NCI-H1048 (cell line): ENCODE measurements around the gene TRMT1.
"Not testable (repeated sequence)": the region's sequence is repeated elsewhere in the genome, so short reads cannot be mapped to it uniquely, and the experiment has no call there.

Experiments used
- DNase-seq: peaks from one replicate; lab custom pipeline; 2025; lab: John Stamatoyannopoulos, UW

Gene TRMT1

DNA sequence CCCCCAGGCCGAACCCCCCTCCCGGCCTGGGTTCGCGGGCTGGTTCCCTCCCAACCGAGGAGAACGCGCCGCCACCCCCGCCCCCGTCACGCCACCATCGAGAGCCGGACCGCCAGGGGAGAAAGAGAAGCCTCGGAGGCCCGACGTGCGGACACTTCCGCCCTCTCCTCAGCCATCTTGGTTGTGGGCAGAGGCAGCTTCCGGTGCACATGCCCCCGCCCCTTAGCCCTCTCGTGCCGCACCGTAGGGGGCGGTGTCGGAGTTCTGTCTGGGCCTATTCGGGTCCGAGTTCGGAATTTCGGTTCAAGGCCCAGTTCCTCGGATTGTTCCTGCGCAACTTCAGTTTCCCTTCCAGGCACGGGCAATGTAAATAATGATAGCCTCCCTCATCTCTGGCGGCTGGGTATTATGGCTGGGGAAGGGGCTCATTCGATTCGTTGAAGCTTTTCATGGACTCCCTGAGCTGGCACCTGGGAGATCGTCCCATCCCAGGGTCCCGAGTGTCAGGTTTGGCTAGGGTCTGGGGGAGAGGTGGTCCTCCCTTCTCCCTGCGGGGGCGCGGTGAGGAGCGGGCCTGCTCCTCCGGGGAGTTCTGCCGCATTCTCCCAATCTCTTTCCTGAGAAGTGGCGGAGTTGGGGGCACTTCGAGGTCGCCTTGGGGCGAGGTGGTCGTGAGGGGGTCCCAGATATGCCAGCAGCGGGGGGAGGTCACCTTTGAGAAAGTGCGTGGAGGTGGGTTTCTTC is 33.8 kb upstream of the TRMT1 start, which contains the start of the genes IER2 and STX10:
IER2 (plus strand) TSS at position 225 of the 744 bp plus-strand sequence. CDS start 2,776 bp downstream, outside the sequence.
STX10 (minus strand) TSS at position 189 of the 744 bp plus-strand sequence. CDS start 202 bp downstream, outside the sequence.
- DNase-seq, result peak; percentile 82

DNA sequence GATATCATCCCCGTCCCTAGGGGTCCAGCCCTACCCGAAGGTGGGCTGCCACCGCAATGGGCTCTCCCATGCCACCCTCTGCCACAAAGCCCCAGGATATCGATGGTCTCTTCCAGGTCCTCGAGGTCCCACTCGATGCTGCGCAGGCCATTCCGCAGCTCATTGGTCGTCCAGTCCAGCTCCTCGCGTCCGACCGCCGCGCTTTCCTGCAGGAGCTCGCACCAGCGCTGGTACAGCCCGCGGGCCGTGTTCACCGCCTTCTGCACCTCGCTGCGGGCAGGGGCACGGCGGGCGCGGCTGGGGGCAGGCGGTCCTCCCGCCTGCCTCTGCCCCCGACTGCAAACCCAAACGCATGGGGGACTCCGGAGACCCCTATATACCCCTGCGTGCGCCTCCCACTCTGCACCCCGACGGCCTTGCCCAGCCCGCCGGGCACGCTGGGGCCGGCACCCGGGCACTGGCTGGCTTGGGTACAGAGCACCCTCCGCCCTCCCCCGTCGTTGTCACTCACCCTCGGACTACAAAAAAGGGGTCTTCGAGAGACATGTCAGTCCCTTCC is 33.2 kb upstream of the TRMT1 start:
- DNase-seq, result no peak

DNA sequence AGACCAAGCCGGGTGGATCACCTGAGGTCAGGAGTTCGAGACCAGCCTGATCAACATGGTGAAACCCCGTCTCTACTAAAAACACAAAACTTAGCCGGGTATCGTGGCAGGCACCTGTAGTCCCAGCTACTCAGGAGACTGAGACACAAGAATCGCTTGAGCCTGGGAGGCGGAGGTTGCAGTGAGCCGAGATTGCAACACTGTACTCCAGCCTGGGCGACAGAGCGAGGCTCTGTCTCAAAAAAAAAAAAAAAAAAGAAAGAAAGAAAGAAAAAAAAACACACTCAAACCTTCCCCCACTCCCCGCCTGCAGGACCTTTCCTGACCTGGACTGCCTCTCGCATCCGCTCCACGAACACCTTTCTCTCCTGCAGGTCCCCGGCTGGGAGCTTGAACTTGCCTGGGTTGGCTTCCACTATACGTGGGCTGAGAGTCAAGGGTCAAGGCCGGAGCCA is 32.7 kb upstream of the TRMT1 start:
- DNase-seq, result not testable (repeated sequence)

DNA sequence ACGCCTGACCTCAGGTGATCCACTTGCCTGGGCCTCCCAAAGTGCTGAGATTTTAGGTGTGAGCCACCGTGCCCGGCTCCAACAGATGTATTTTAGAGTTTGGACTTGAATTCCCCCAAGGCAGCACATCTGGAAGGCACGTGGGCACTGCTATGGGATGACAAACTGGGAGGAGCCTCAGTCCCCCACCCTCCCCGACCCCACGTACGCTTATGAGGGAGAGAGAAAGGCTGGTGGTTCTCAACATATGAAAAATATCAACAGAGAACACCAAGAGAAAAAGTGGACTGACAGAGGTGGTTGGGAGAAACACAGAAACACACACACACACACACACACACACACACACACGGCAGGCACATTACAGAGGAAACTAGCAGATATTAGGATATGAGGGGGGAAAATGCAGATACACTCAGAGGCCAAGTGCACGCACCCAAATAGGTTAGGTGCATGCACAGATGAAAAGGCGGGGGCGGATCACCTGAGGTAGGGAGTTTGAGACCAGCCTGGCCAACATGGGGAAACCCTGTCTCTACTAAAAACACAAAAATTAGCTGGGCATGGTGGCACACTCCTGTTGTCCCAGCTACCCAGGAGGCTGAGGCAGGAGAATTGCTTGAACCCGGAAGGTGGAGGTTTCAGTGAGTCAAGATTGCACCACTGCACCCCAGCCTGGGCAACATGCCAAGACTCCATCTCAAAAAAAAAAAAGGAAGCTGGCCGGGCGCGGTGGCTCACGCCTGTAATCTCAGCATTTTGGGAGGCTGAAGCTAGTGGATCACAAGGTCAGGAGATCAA is 30.4 kb upstream of the TRMT1 start:
- no peak for DNase-seq

DNA sequence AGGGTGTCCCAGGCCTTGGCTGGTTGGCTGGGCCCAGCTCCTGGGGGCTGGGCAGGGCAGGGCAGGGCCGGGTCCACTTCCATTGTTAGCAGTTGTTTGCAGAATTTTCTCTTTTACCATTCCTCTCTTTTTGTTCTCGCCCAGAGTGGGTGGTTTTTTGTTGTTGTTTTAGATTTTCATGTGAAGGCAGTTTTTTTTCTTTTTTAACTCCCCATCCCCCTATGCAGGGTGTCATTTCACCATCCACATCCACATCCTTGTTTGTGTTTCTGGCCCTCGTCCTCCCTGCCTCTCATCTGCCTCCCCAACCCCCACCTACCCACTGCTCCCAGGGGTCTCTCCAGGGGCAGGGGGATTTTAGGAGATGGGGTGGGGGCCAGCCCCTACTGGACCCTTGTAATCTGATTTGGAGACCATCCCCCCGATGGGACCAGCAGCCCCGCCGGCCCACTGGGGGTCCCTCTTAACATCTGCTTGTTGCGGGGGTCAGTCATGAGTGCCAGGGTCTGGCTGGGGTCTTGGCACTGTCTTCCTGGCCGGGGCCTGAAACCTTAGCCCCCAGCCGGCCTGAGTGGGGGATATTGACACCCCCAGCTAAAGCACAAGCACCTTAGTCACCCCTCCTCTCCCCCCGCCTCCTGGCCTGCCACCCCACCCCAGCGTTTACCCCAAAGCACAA is 23.2 kb upstream of the TRMT1 start:
- DNase-seq, result no peak

DNA sequence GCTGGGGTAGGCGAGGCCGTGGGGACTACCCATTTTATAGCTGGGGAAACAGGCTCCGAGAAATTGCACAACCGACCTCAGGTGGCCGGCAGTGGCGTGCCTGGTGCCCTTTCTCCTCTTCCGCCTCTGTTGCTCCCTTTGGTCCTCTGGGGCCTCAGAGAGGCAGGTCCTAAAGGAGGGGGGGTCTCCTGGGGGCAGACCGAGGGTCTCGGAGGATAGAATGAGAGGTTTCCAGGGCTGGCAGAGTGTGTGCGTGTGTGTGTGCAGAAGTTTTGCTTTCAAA is 22.3 kb upstream of the TRMT1 start:
- no peak for DNase-seq

DNA sequence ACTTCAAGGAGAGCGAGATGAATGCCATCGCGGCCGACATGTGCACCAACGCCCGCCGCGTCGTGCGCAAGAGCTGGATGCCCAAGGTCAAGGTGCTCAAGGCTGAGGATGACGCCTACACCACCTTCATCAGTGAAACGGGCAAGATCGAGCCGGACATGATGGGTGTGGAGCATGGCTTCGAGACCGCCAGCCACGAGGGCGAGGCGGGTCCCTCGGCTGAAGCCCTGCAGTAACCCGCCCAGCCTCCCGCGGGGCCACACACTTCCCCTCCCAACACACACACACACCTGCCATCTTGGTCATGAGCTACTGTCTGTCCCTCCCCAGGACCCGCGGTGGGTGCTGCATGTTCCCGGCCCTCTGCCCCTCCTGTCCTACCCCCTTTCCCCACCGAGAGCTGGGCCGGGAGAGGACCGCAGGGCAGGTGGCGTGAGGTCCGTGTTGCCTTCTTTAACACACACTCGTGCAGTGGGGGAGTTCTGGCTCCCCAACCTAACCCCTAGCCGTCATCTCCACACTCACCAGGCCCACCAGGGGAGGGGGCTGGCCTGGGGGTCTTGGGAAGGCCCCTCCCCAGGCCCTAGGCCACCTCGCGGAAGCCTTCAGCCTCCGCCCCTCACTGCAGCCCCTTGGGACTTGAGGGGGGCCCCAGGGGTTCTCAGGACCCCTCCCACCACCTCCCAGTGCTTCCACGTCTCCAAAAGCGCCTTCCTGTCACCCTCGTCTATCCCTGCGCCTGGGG is 21.8 kb upstream of the TRMT1 start:
- no peak for DNase-seq

DNA sequence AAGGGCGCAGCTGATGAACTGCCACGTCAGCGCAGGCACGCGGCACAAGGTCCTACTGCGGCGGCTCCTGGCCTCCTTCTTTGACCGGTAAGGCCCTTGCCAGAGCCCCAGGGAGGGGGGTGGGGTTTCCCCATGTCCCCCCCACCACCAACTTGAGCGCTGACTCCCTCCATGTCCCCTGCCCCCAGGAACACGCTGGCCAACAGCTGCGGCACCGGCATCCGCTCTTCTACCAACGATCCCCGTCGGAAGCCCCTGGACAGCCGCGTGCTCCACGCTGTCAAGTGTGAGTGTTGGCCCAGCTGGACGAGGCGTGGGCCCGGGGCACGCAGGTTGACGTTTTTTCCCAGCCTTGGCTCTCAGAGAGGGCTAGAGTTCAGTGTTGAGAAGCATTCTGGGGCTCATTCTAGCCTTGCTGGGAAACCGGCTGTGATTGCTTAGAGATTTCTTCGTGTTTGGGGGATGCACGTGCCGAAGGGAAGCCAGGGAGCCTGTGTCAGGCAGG is 20.8 kb upstream of the TRMT1 start:
- no peak for DNase-seq

DNA sequence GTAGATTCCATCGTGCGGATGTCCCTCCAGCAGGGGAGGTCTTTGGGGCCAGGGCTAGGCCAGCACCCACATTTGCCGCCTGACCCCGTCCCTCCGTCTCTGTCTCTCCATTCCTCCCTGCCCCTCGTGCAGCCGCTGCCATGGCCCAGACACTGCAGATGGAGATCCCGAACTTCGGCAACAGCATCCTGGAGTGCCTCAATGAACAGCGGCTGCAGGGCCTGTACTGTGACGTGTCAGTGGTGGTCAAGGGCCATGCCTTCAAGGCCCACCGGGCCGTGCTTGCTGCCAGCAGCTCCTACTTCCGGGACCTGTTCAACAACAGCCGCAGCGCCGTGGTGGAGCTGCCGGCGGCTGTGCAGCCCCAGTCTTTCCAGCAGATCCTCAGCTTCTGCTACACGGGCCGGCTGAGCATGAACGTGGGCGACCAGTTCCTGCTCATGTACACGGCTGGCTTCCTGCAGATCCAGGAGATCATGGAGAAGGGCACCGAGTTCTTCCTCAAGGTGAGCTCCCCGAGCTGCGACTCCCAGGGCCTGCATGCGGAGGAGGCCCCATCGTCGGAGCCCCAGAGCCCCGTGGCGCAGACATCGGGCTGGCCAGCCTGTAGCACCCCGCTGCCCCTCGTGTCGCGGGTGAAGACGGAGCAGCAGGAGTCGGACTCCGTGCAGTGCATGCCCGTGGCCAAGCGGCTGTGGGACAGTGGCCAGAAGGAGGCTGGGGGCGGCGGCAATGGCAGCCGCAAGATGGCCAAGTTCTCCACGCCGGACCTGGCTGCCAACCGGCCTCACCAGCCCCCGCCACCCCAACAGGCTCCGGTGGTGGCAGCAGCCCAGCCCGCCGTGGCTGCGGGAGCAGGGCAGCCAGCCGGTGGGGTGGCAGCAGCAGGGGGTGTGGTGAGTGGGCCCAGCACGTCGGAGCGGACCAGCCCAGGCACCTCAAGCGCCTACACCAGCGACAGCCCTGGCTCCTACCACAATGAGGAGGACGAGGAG is 18.8 kb upstream of the TRMT1 start:
- no peak for DNase-seq

DNA sequence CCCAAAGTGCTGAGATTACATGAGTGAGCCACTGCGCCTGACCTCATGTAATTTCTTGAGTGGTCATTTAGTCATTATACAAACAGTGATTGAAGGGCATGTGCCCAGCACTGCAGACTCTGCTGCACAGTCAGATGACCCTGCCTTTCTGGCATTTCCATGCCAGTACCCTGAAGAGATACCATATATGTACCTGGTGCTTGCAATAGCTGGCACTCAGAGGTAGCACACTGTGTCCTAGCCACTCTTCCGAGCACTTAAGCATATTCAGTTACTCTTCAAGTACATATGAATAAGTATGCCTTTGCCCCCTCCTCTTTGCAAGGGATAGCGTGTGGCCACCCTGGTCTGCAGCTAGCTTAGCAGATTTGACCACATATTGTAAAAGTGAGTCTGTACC is 18.1 kb upstream of the TRMT1 start:
- DNase-seq, result no peak

DNA sequence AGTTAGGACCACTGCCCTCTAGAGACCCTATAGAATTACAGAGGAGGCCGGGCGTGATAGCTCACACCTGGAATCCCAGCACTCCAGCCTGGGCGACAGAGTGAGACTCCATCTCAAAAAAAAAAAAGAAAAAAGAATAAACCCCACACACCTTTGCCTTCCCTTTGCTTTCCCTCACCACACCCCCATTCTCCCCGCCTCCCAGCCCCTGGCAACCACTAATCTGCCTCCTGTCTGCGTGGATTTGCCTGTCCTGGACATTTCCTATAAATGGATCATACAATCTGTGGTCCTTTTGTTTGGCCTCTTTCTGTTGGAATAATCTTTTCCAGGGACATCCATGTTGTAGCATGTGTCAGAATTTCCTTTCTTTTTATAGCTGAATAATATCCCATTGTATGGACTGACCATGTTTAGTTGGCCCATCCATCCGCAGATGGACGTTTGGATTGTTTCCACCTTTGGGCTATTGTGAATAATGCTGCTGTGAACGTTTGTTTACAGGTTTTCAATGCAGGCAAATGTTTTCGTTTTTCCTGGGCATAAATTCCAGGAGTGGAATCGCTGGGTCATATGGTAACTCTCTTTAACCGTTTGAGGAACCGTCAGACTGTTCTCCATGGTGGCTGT is 16.8 kb upstream of the TRMT1 start:
- DNase-seq, result no peak

DNA sequence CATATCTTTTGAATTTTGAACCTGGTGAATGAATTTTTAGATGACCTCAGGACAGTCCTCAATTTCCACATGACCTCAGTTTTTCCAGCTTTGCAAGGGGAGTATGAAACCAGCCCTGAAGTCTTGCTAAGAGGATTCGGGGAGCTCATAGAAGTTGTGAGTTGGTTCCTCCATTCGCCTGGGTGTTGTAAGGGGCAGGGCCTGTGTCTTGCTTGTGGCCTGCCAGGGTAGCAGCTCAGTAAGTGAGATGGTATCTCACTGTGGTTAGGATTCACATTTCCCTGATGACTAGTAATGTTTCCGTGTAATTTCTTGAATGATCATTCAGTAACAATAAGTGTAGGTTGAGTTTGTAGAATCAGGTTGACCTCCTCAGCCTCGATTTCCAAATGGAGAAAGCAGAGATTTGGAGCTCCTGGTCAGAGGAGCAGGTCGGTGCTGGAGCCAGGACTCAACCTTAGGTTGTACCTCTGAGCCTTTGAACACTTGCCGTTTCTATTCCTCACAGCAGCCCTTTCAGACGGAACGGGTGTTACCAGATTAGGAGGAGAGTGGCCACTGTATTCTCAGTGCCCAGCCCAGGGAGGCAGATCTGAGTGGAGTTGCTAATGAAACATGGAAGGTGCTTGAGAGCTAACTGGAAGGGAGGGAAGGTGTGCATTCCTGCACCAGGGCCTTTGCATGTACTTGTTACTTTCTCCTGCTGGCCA is 16.1 kb upstream of the TRMT1 start:
- no peak for DNase-seq

DNA sequence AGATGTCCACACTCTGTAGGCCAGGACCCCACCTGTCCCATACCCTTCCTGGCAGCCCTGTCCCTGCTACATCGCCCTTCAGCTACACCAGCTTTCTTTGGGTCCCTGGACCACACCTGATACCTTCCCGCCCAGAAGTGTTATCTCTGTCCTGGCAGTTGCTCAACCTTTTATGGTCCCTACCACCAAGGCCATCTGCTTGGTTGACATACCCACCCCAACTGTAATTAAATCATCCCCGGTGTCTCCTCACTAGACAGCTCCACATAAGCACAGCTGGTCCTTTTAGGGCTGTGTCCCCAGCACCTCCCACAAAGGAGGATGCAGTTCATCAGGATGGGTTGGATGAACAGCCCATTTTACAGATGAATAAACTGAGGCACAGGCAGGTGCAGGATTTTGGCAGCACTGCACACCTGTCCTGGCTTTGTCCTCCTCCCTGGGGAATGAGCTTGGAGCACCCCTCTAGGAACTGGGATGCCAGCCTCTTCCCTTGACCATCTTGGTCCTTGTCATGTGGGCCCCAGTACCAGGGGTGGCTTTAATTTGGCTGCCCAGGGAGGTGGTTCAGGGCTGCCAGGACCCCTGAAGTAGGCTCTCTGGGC is 14.4 kb upstream of the TRMT1 start:
- no peak for DNase-seq

DNA sequence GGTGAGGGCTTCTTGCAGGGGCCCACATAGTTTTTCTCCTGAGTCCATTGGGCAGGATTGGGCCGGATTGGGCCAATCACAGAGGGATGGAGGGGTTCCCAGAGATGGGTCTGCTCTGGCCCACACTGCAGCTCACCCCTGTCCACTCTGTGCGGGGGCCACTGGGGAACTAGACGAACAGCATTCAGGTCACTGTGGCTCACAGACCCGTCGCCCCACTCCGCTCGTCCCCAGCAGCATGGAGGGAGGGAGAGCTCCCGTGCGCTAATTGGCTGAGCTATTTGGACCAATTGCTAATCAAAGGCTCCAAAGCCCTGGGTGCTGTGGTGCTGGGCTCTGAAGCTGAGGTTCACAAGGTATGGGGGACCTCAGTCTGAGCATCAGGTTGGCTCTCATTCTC is 12.8 kb upstream of the TRMT1 start:
- no peak for DNase-seq

DNA sequence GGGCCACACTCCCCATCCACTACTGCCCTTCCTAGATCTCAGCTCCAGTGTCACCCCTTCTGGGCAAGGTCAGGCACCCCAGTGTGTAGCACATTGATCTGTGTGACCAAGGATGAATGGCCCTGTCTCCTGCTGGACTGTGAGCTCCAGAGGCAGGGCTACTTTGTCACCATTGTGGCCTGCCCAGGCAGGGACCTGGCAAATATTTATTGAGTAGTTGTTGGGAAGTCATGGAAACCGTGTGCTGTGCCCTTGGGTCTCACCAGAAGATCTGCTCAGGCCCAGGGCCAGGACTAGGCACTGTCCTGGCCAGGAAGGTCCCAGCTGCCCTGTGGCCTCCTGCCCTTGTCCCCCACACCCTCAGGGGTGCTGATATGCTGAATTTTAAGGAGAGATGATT is 12.0 kb upstream of the TRMT1 start:
- no peak for DNase-seq

DNA sequence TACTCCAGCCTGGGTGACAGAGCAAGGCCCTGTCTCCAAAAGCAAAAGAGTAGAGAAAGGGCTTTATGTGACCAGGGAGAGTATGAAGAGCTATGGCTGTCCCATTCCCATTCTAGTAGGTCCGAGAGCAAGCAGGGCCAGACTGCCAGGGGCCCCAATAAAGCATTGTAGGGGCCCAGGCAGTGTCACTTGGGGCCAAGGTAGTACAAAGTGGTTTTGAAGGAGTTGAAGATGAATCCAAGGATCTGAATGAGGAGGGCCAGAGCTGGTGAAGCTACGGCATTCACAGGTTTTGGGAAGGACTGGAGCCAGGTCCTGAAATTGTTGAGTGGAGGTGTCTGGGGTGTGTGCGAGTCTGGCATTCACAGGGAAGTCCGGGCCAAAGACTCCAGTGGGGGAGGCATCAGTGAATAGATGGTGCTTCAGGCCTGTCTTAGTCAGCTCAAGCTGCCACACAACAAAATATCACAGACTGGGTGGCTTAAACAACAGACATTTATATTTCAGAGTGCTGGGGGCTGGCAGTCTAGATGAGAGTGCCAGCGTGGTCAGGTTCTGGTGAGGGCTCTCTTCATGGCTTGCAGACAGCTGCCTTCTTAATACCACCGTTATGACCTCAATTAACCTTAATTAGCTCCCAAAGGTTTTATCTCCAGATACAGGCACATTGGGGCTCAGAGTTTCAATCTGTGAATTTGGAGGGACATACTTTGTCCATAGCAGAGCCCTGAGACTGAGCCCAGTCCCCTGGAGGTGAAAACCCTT is 11.5 kb upstream of the TRMT1 start:
- no peak for DNase-seq

DNA sequence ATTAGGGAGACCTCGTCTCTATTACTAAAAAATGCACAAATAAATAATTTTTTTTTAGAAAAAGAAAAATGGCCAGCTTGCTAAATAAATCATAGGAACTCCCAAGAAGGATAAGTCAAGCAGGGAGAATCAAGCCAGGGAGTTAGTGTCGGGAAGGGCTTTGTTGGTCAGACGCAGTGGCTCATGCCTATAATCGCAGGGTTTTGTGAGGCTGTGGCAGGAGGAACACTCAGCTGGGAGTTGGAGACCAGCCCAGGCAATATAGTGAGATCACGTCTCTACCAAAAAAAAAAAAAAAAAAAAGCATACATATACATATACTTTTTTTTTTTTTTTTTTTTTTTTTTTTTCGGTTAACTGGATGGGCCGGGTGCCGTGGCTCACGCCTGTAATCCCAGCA is 10.5 kb upstream of the TRMT1 start:
- no peak for DNase-seq
